Measurements from ENCODE around the gene TMPRSS5.
"Not testable (repeated sequence)": the region's sequence is repeated elsewhere in the genome, so short reads cannot be mapped to it uniquely, and the experiment has no call there.

Gene TMPRSS5

GRCh38 chr11:113697111-113697510 is 9.0 kb downstream of the TMPRSS5 start:
- no peak for DNase-seq (ENCODE audit: low read depth)

DNA sequence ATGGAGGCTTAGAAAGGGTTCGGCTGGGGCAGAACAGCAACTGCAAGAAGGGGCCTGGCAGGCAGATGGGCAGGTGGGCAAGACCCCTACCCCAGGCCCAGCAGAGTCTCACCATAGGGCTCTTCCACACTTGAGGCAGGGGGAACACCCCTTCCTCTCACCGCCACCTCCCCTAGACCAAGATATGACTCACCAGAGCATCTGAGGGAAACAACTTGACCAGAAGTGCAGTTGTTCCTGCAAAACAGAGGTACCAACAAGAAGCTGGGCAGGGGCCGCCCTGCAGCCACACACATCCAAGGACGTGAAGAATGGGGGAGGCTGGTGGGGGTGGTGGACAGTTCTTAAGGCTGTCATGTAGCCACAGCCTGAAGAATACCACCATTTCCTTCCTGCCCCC is 10.9 kb downstream of the TMPRSS5 start:
- DNase-seq (ENCODE audit: low read depth) = no peak

DNA sequence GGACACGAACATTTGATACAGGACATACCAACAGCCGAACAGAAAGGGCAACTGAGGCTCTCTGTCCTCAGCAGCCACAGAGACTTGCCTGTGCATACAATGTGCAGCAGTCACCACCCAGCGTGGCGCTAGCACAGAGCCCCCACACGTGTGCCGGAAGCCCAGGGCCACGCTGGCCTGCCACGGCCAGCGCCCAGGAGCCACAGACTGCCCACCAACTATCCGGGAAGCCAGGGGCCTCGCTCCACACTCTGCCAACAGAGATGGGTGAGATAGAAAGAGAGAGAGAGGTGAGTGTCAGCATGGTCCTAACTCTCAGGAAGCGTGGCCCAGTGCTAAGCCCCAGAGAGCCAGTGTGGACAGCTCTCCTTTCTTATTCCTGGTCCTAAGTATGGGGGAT is 11.7 kb downstream of the TMPRSS5 start:
- DNase-seq (ENCODE audit: low read depth) = no peak

- DNase-seq (ENCODE audit: low read depth) = no peak
Measured at GRCh38 chr11:113693030-113693429, 13.1 kb downstream of the TMPRSS5 start.

GRCh38 chr11:113690619-113691569 is 15.2 kb downstream of the TMPRSS5 start:
- DNase-seq (ENCODE audit: low read depth) = no peak

DNA sequence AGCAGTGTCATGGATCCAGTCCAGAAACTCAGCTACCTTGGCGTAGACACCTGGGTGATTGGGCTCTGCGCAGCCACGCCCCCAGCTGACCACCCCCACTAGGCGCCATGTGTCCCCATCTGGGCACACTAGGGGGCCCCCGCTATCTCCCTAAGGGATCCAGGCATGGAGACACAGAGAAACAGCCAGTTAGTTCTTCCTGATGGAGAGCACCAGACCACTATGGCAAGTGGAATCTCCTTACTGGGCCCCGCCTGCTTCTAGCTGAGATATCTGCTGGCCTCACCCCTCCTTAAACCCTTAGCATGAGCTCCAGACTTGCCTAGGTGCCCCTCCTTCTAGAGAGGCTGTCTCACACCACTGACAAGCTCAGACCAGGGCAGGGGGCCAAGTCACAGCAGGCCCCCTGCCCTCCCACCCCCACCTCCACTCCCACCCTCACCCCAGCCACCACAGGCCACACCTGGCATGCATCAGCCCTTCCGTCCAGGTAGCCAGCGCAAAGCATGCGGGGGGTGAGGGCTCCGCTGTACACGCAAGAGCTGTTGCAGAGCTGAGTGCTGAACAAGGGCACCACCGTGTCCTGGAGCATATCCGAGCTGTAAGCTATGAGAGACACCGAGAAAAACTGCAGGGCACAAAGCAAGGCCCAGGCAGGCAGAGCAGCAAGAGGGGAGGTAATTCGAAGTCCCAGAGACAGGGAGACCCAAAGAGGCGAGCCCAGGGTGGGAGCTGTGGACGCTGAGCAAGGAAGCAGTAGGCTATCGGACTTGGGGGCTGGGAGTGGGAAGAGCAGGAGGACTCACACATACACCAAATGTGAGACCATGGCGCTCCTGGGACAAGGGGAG is 16.1 kb downstream of the TMPRSS5 start:
- no peak for DNase-seq (ENCODE audit: low read depth)

DNA sequence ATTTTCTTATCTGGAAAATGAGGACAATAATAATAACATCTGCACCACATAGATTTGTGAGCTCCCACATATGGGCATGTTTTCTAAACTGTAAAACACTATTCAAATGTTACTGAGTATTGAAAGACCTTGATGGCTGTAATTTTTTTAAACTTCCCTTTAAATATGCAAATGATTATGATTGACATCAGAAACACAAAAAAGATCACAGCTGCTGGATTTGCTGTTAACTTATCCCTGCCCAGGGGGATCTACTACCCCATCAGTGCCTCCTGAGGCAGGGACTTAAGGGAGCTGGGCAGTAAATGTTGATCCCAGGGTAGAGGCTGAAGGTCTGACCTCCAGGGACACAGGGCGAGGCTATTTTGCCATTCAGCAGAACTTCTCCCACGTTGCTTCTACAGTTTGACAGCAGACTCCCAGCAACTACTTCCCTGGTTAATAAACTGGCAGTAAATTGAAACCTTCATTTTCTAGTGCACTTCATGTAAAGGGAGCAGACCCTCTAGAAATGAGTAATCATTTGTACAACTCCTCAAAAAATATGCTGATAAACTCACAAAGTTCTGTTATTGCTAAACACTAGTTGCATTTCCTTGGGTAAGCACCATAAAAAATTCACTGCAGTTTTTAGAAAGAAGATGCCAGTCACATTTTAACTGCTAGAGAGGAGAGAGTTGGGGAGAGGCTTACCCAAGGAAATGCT is 20.3 kb downstream of the TMPRSS5 start:
- no peak for DNase-seq (ENCODE audit: low read depth)

DNA sequence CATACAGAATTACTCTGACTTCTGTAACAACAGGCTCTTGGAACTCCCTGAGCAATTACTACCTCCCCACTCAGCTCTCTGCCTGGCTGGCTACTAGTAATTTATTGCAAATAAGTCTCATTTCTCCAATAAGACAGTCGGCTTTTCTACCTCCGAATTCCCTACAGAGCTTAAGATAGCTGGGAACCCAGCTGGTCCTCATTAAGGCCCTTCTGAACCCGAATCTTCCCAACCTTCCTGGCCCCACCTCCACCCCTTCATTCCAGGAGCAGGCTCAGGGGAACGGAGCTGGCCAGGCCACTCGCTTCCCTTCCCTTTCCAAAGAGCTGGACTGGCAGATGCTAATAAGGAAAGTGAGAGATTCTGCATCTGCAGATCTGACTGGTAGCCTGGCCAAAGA is 21.6 kb downstream of the TMPRSS5 start:
- DNase-seq (ENCODE audit: low read depth) = no peak

- no peak for DNase-seq (ENCODE audit: low read depth)
Measured at GRCh38 chr11:113683481-113684046, 22.5 kb downstream of the TMPRSS5 start.

DNA sequence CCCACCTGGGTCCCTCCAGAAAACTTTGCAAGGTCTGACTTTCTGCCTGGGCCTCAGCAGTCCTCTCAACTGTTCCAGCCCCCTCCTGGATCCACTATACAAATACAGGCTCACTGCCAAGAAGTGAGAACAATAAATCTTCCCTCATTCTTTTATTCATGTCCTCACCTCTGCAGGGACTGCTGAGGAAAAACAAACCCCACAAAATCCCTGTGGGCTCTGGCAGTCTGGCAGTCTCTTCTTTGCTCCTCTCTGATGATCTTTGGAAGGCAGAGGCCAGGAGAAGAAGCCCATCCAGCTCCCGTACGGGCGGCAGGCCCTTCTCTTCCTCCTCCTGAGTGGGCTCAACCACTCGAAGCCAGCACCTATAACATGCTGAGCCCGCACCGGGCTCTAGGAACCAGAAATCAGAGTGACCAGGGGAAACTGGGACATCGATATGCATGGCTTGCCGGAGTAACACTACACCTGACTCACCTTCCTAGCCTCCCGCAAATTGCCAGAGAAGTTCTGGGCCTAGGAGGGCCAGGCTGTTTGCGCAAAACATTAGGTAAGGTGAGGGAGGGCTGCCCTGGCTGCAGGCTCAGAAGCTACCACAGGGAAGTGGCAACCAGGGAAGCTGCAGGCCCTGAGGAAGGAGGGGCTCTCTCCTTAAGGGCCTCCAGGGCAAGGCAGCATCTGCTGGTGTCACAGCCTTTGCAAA is 24.2 kb downstream of the TMPRSS5 start:
- DNase-seq (ENCODE audit: low read depth) = no peak

- no peak for DNase-seq (ENCODE audit: low read depth)
Measured at GRCh38 chr11:113681282-113681681, 24.8 kb downstream of the TMPRSS5 start.

- no peak for DNase-seq (ENCODE audit: low read depth)
Measured at GRCh38 chr11:113677685-113678084, 28.4 kb downstream of the TMPRSS5 start.

- no peak for DNase-seq (ENCODE audit: low read depth)
Measured at GRCh38 chr11:113675565-113675964, 30.5 kb downstream of the TMPRSS5 start.

GRCh38 chr11:113675003-113675561 is 31.0 kb downstream of the TMPRSS5 start:
- no peak for DNase-seq (ENCODE audit: low read depth)

DNA sequence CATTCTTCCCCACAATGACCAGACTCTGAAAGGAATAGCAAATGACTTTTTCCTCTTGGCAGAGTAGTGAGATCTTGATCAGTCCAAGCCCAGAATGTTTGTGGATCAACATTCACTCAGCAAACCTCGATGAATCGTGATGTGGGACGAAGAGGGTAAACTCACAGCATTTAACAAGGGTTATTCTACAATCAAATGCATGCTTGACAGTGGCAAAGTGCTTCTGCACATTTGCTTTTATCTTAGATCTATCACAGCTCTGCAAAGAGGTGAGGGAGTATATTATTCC is 31.8 kb downstream of the TMPRSS5 start:
- DNase-seq (ENCODE audit: low read depth) = no peak

DNA sequence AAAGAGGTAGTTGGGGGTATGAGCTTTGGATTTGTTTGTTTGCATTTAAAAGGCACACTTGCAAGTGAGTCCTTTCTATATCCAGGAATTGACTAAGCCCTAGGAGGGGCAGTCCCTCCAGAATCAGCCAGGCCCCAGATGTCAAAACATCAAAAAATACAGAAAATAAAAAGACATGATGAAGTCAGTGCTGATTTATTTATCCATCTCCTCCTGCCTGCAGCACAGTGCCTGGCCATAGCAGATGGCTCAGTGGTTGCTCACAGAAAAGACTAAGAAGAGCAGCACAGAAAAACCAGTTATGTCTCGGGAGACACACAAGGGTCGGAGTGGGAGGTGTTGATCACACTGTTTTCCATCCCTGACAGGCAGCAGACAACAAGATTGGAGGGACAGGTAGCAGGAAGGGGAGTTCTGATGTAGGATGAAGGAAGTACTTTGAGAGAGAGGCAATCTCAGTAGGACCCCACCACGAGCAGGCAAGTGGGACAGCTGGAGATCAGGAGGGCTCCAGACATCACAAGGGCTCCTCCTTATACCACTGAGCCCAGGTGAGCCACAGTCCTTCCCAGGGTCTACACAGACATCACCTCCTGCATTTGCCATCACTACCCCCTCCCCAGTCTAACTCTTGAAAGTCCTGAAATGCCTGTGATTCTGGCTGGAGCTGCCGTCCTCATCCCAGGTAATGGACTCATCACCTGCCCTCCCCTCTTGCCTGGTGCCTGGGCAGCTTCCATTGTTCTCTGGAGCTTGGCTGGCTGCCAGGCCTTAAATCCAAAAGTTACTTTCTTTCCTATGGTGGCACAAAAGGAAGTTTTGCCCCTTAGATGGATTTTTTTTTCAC is 32.3 kb downstream of the TMPRSS5 start:
- DNase-seq (ENCODE audit: low read depth) = no peak

- not testable (repeated sequence) for DNase-seq (ENCODE audit: low read depth)
Measured at GRCh38 chr11:113671914-113672313, 34.2 kb downstream of the TMPRSS5 start.

DNA sequence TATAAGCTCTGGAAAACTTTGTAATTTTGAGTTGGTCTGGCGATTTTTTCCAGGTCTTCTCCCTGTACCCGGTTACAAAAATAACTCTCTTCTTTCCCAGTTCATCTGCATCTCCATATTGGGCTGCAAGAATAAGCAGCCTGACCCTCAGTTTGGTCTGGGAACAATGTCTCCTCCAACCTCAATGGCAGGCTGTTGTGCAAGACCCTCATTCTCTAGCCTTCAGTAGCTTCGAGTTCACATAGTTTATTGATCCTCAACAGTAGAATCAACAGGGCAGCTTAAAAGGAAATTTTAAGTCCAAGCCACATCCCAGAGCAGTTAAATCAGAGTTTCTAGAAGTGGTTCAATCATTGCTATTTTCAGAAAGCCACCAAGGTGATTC is 35.3 kb downstream of the TMPRSS5 start:
- no peak for DNase-seq (ENCODE audit: low read depth)

- no peak for DNase-seq (ENCODE audit: low read depth)
Measured at GRCh38 chr11:113670149-113670830, 35.8 kb downstream of the TMPRSS5 start.

DNA sequence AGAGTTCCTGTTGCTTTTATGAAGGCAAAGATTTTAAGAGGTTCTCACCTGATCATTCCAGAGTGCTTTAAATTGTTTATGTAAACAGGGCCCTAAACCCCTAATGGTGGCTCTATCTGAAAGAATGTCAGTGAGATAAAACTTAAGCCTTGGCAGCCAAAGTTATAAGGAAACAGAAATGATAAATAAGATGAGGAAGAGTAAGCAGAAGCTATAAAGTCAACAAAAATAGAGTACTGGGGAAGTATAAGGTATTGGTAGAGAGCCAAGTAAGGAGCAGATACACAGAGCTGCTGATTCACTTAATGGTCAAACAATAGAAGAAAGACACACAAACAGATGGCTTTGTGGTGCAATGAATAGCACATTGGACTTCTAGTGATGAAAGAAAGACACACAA is 37.9 kb downstream of the TMPRSS5 start:
- DNase-seq (ENCODE audit: low read depth) = no peak
